ENCODE results near the gene FOXK1.
"Not testable (repeated sequence)": the region's sequence is repeated elsewhere in the genome, so short reads cannot be mapped to it uniquely, and the experiment has no call there.

FOXK1 gene

GRCh38 chr7:4791738-4792536, 109.8 kb downstream of the FOXK1 start:
- Histone ChIP-seq H3K4me1 (ENCODE audit: control insufficient read depth, insufficient read depth, low read length) (no peaks in the 10 kb centered on the region), H3K27ac (ENCODE audit: low read depth, low read length) (peak overlapping the region; percentile 30), H3K27me3 (ENCODE audit: control insufficient read depth, insufficient read depth, low read length) (no peaks in the 10 kb centered on the region), H3K36me3 (ENCODE audit: control insufficient read depth, insufficient read depth, low read length) (peaks cover 20% of the 10 kb centered on the region), H3K9ac (ENCODE audit: low read length) (no peak overlapping the region), H3K4me3 (ENCODE audit: low read length) (peak overlapping the region; percentile 68)

GRCh38 chr7:4792537-4793126, 110.5 kb downstream of the FOXK1 start:
- peaks cover 17% of the 10 kb centered on the region for H3K36me3 ChIP-seq (ENCODE audit: control insufficient read depth, insufficient read depth, low read length)
- no peaks in the 10 kb centered on the region for H3K4me1 ChIP-seq (ENCODE audit: control insufficient read depth, insufficient read depth, low read length)
- H3K27me3 ChIP-seq (ENCODE audit: control insufficient read depth, insufficient read depth, low read length): no peaks in the 10 kb centered on the region
- H3K27ac ChIP-seq (ENCODE audit: low read depth, low read length): peak overlapping the region; percentile 30
- peak overlapping the region; percentile 68 for H3K4me3 ChIP-seq (ENCODE audit: low read length)
- H3K9ac ChIP-seq (ENCODE audit: low read length): no peak overlapping the region

- H3K4me1 ChIP-seq (ENCODE audit: control insufficient read depth, insufficient read depth, low read length); H3K27me3 ChIP-seq (ENCODE audit: control insufficient read depth, insufficient read depth, low read length); H3K4me3 ChIP-seq (ENCODE audit: low read length); H3K27ac ChIP-seq (ENCODE audit: low read depth, low read length); H3K9ac ChIP-seq (ENCODE audit: low read length): not testable (repeated sequence)
- H3K36me3 ChIP-seq (ENCODE audit: control insufficient read depth, insufficient read depth, low read length): peaks cover 14% of the 10 kb centered on the region
Observed at GRCh38 chr7:4793385-4793993, 111.4 kb downstream of the FOXK1 start.

- H3K27me3 ChIP-seq (ENCODE audit: control insufficient read depth, insufficient read depth, low read length); H3K4me1 ChIP-seq (ENCODE audit: control insufficient read depth, insufficient read depth, low read length); H3K9ac ChIP-seq (ENCODE audit: low read length); H3K4me3 ChIP-seq (ENCODE audit: low read length); H3K27ac ChIP-seq (ENCODE audit: low read depth, low read length): not testable (repeated sequence)
- H3K36me3 ChIP-seq (ENCODE audit: control insufficient read depth, insufficient read depth, low read length): peaks cover 14% of the 10 kb centered on the region
Observed at GRCh38 chr7:4794171-4794570, 112.1 kb downstream of the FOXK1 start.

GRCh38 chr7:4794591-4795350, 112.7 kb downstream of the FOXK1 start:
- Histone ChIP-seq H3K4me3 (ENCODE audit: low read length) (no peak overlapping the region), H3K36me3 (ENCODE audit: control insufficient read depth, insufficient read depth, low read length) (peaks cover 8% of the 10 kb centered on the region)

GRCh38 chr7:4796453-4796852, 114.4 kb downstream of the FOXK1 start:
- Histone ChIP-seq H3K36me3 (ENCODE audit: control insufficient read depth, insufficient read depth, low read length) (peaks cover under 1% of the 10 kb centered on the region), H3K9ac (ENCODE audit: low read length) (no peak overlapping the region), H3K4me3 (ENCODE audit: low read length) (no peak overlapping the region), H3K27me3 (ENCODE audit: control insufficient read depth, insufficient read depth, low read length) (no peaks in the 10 kb centered on the region), H3K4me1 (ENCODE audit: control insufficient read depth, insufficient read depth, low read length) (no peaks in the 10 kb centered on the region), H3K27ac (ENCODE audit: low read depth, low read length) (no peak overlapping the region)

More at GRCh38 chr7:4794591-4795350, 112.7 kb downstream of the FOXK1 start:
- Histone ChIP-seq H3K27ac (ENCODE audit: low read depth, low read length) (no peak overlapping the region), H3K27me3 (ENCODE audit: control insufficient read depth, insufficient read depth, low read length) (no peaks in the 10 kb centered on the region), H3K4me1 (ENCODE audit: control insufficient read depth, insufficient read depth, low read length) (no peaks in the 10 kb centered on the region), H3K9ac (ENCODE audit: low read length) (no peak overlapping the region)

GRCh38 chr7:4797858-4798705, 116.0 kb downstream of the FOXK1 start:
- no peak overlapping the region for H3K9ac ChIP-seq (ENCODE audit: low read length)
- H3K27me3 ChIP-seq (ENCODE audit: control insufficient read depth, insufficient read depth, low read length): no peaks in the 10 kb centered on the region
- H3K4me3 ChIP-seq (ENCODE audit: low read length): no peak overlapping the region
- no peaks in the 10 kb centered on the region for H3K4me1 ChIP-seq (ENCODE audit: control insufficient read depth, insufficient read depth, low read length)
- H3K36me3 ChIP-seq (ENCODE audit: control insufficient read depth, insufficient read depth, low read length): no peaks in the 10 kb centered on the region
- H3K27ac ChIP-seq (ENCODE audit: low read depth, low read length): no peak overlapping the region

GRCh38 chr7:4798706-4799235, 116.7 kb downstream of the FOXK1 start:
- no peak overlapping the region for H3K27ac ChIP-seq (ENCODE audit: low read depth, low read length)
- no peaks in the 10 kb centered on the region for H3K27me3 ChIP-seq (ENCODE audit: control insufficient read depth, insufficient read depth, low read length)
- H3K9ac ChIP-seq (ENCODE audit: low read length): no peak overlapping the region
- no peaks in the 10 kb centered on the region for H3K4me1 ChIP-seq (ENCODE audit: control insufficient read depth, insufficient read depth, low read length)
- H3K4me3 ChIP-seq (ENCODE audit: low read length): no peak overlapping the region
- no peaks in the 10 kb centered on the region for H3K36me3 ChIP-seq (ENCODE audit: control insufficient read depth, insufficient read depth, low read length)

- Histone ChIP-seq H3K36me3 (ENCODE audit: control insufficient read depth, insufficient read depth, low read length) (no peaks in the 10 kb centered on the region), H3K9ac (ENCODE audit: low read length) (no peak overlapping the region), H3K27ac (ENCODE audit: low read depth, low read length) (no peak overlapping the region), H3K4me1 (ENCODE audit: control insufficient read depth, insufficient read depth, low read length) (no peaks in the 10 kb centered on the region), H3K4me3 (ENCODE audit: low read length) (no peak overlapping the region), H3K27me3 (ENCODE audit: control insufficient read depth, insufficient read depth, low read length) (no peaks in the 10 kb centered on the region)
Observed at GRCh38 chr7:4799508-4800268, 117.6 kb downstream of the FOXK1 start.

- H3K4me1 ChIP-seq (ENCODE audit: control insufficient read depth, insufficient read depth, low read length): no peaks in the 10 kb centered on the region
- H3K27me3 ChIP-seq (ENCODE audit: control insufficient read depth, insufficient read depth, low read length): no peaks in the 10 kb centered on the region
- no peak overlapping the region for H3K4me3 ChIP-seq (ENCODE audit: low read length)
- H3K27ac ChIP-seq (ENCODE audit: low read depth, low read length): no peak overlapping the region
- no peaks in the 10 kb centered on the region for H3K36me3 ChIP-seq (ENCODE audit: control insufficient read depth, insufficient read depth, low read length)
- no peak overlapping the region for H3K9ac ChIP-seq (ENCODE audit: low read length)
Observed at GRCh38 chr7:4800487-4800886, 118.4 kb downstream of the FOXK1 start.
